ENCODE results near the gene EOMES. TPM values are rescaled to one million over a fixed set of nuclear protein-coding genes. Genes with fewer than 3 reads are reported as not detected.

The EOMES gene
- total and polyA plus RNA-seq, 10 donors: 1.1 to 17.2 (median 12.2) TPM

DNA sequence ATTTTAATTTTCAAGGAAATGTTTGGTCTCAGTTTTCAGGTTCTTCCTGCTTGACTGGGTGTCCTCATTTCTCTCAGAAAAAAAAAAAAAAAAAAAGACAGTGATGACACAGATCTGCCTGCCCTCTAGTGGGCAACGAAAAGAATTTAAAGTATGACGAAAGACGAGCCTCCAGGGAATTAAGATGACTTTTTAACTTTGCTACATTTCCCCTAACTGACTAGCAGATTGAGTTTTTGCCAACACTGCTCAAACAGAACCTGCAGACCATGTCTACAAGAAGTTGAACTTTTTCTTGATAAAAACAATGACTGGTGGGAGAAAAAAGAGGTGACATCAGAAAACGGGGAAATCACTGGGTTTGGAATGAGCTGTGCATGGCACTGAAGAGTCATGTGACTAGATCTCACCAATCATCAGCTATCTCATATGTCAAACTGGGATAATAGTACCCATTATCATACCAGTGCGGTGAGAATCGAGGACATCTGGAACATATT is 40.8 kb downstream of the EOMES start:
- peak overlapping the region in 2 of 8 donors; percentile 22 to 42 for H3K4me3 ChIP-seq
- TF ChIP-seq, protein P1, sequence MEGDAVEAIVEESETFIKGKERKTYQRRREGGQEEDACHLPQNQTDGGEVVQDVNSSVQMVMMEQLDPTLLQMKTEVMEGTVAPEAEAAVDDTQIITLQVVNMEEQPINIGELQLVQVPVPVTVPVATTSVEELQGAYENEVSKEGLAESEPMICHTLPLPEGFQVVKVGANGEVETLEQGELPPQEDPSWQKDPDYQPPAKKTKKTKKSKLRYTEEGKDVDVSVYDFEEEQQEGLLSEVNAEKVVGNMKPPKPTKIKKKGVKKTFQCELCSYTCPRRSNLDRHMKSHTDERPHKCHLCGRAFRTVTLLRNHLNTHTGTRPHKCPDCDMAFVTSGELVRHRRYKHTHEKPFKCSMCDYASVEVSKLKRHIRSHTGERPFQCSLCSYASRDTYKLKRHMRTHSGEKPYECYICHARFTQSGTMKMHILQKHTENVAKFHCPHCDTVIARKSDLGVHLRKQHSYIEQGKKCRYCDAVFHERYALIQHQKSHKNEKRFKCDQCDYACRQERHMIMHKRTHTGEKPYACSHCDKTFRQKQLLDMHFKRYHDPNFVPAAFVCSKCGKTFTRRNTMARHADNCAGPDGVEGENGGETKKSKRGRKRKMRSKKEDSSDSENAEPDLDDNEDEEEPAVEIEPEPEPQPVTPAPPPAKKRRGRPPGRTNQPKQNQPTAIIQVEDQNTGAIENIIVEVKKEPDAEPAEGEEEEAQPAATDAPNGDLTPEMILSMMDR (IDR thresholded peaks at IDR 0.05 in 8 of 11, conservative IDR thresholded peaks at IDR 0.05 in 3 of 11): peak; percentile 37 to 88 (median 63)
- TF ChIP-seq POLR2AphosphoS5 (IDR thresholded peaks at IDR 0.05): no peak
- intact Hi-C loops (cut with DNase I; ENCODE audit: low total_unique reads): loop anchor here (5.0 kb wide), 2 partner anchors 324 to 374 kb away; no protein-coding TSS in a partner anchor
- DNase-seq: no peak
- peaks cover 0 to 20% (median 11%) of the 10 kb centered on the region in 6 donors for H3K4me1 ChIP-seq
- H3K27me3 ChIP-seq (replicated peaks in 1 of 7): no peaks in the 10 kb centered on the region
- peak overlapping the region in 5 of 8 donors; percentile 11 to 56 (median 26) for H3K27ac ChIP-seq
- no peaks in the 10 kb centered on the region for H3K9me3 ChIP-seq
- 28 to 31% (median 29%) methylated on average over 6 of the region's 6 CpGs for WGBS, 5 donors
- no peaks in the 10 kb centered on the region for H3K36me3 ChIP-seq

DNA sequence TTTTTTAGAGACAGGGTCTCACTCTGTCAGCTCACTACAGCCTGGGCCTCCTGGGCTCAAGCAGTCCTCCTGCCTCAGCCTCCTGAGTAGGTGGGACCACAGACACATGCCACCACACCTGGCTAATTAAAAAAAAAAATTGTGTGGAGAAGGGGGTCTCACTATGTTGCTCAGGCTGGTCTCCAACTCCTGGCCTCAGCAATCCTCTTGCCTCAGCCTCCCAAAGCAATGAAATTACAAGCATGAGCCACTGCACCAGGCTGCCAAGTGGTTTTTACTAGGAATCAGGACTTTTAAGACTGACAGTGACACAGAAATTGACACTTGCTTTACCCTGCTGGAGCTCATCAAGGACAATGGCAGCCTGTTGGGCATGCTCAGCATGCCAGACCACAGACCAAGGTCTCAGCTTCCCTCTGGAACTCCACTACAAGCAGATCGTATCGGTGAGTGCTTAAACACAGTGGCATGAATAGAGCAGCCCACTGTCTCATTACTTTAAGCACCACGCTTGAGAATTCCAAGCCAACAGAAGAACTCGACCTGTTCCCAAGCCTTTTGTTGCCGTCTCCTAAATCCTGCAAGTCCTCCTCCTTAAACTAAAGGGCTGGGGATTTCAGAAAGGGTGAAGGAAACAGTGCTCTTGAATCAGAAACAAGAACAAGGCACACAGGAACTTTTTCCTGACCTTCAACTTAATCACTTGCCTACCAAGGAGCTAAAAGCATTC is 41.4 kb downstream of the EOMES start:
- 44 to 67% (median 59%) methylated on average over 5 of the region's 5 CpGs for WGBS, 5 donors
- TF ChIP-seq, protein P1 (IDR thresholded peaks at IDR 0.05 in 8 of 11, conservative IDR thresholded peaks at IDR 0.05 in 3 of 11): no peak
- TF ChIP-seq POLR2AphosphoS5 (IDR thresholded peaks at IDR 0.05) (no peak), POLR2A (IDR thresholded peaks at IDR 0.05) (no peak)
- no peak for DNase-seq
- Histone ChIP-seq H3K36me3 (no peaks in the 10 kb centered on the region), H3K27ac (peak overlapping the region in 5 of 8 donors; percentile 11 to 56 (median 26)), H3K4me1 (peaks cover 0 to 20% (median 11%) of the 10 kb centered on the region in 6 donors), H3K27me3 (replicated peaks in 1 of 7) (no peaks in the 10 kb centered on the region), H3K9me3 (no peaks in the 10 kb centered on the region), H3K4me3 (no peak overlapping the region)
- intact Hi-C loops (cut with DNase I; ENCODE audit: low total_unique reads): loop anchor here (5.0 kb wide), 2 partner anchors 323 to 373 kb away; no protein-coding TSS in a partner anchor

DNA sequence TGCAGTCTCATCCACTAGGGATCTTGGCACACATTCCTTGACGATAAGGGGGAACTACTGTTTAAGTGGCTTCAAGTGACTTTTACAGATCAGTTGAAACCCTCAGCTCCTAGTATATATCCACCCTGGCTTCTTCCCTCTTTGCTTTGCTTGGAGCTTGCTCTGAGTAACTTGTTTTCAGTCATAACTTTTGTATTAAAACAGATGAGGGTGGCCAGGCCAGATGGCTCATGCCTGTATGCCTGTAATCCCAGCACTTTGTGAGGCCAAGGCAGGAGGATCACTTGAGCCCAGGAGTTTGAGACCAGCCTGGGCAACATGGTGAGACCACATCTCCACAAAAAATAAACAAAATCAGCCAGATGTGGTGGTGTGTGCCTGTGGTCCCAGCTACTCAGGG is 42.4 kb downstream of the EOMES start:
- Histone ChIP-seq H3K4me1 (peaks cover 0 to 23% (median 11%) of the 10 kb centered on the region in 6 donors), H3K4me3 (no peak overlapping the region), H3K27ac (no peak overlapping the region), H3K36me3 (no peaks in the 10 kb centered on the region), H3K27me3 (replicated peaks in 1 of 7) (no peaks in the 10 kb centered on the region), H3K9me3 (no peaks in the 10 kb centered on the region)
- intact Hi-C loops (cut with DNase I; ENCODE audit: low total_unique reads): loop anchor here (5.0 to 10.0 kb wide), 3 partner anchors 205 to 372 kb away; no protein-coding TSS in a partner anchor
- WGBS, 5 donors: 75 to 97% (median 91%) methylated on average over 1 of the region's 1 CpG
- TF ChIP-seq POLR2AphosphoS5 (IDR thresholded peaks at IDR 0.05) (no peak), POLR2A (IDR thresholded peaks at IDR 0.05) (no peak)
- TF ChIP-seq, protein P1 (IDR thresholded peaks at IDR 0.05 in 8 of 11, conservative IDR thresholded peaks at IDR 0.05 in 3 of 11): no peak
- DNase-seq: no peak

- Histone ChIP-seq H3K4me1 (peaks cover 0 to 23% (median 11%) of the 10 kb centered on the region in 6 donors), H3K9me3 (no peaks in the 10 kb centered on the region), H3K27ac (no peak overlapping the region), H3K36me3 (no peaks in the 10 kb centered on the region), H3K27me3 (replicated peaks in 1 of 7) (no peaks in the 10 kb centered on the region), H3K4me3 (no peak overlapping the region)
- intact Hi-C loops (cut with DNase I; ENCODE audit: low total_unique reads): loop anchor here (10.0 kb wide), 1 partner anchor 203 kb away; no protein-coding TSS in a partner anchor
- no peak for TF ChIP-seq POLR2A (IDR thresholded peaks at IDR 0.05)
- no peak for TF ChIP-seq POLR2AphosphoS5 (IDR thresholded peaks at IDR 0.05)
- TF ChIP-seq, protein P1 (IDR thresholded peaks at IDR 0.05 in 8 of 11, conservative IDR thresholded peaks at IDR 0.05 in 3 of 11): no peak
- no peak for DNase-seq
Observed at GRCh38 chr3:27678234-27678633, 43.9 kb downstream of the EOMES start.
